ENCODE results near the gene RCVRN.

RCVRN gene

GRCh38 chr17:9850151-9850550, 54.9 kb downstream of the RCVRN start:
- H3K4me3 ChIP-seq (replicated peaks; ENCODE audit: low read depth, low read length), result no peak overlapping the region
- no peak for DNase-seq (ENCODE audit: low read depth)
- TF ChIP-seq CTCF (IDR thresholded peaks at IDR 0.05; ENCODE audit: low read length, missing control alignments), result no peak

All from fibroblast of pulmonary artery (primary cell).